HepG2 (cell line): ENCODE results near the gene PCIF1. TPM values are rescaled to one million over a fixed set of nuclear protein-coding genes. Genes with fewer than 3 reads are reported as not detected.

Experiments used
- ATAC-seq: fragments of 200-7000 bp; cut with Tn5 transposase; 3 replicates; pipeline ENCODE4 v1.9.1; 2020; ENCODE audit warnings: mild to moderate bottlenecking, moderate library complexity
- BruUV-seq: library from RNA; stranded (reverse); fragments of 400-500 nt; replicated peaks from 2 replicates; lab custom pipeline; 2021; lab: Mats Ljungman, UMichigan
- CTCF ChIA-PET: fragments of 300-600 bp; formaldehyde crosslinking; extraction: SDS; loops from one replicate; lab custom pipeline; 2021; ENCODE audit warnings: low total read pairs, inconsistent platforms, low intra/inter-chr PET ratio; lab: Yijun Ruan, JAX
- POLR2A ChIA-PET: fragments of 350-600 bp; sonication (Branson Sonifier 250); formaldehyde crosslinking; loops from one replicate; lab custom pipeline; 2020; ENCODE audit warnings: antibody characterized with exemption, inconsistent platforms; lab: Yijun Ruan, JAX
- DNase-seq: peaks from one replicate; pipeline ENCODE4 v3.0.0-alpha.2; 2015; ENCODE audit warnings: low spot score
- FAIRE-seq: peaks from 3 replicates; lab custom pipeline; 2011; peaks lifted over from hg19 to GRCh38; lab: Jason Lieb, UNC
- H2AFZ ChIP-seq: one replicate; pipeline ENCODE4 v1.6.1; 2011; ENCODE audit warnings: low read length, inconsistent platforms
- H3K27ac ChIP-seq: fragments of 300-600 bp; 3 replicates; pipeline ENCODE4 v1.8.0; 2011; ENCODE audit warnings: mixed run types, mild to moderate bottlenecking, mixed read lengths, low read length, inconsistent platforms; ENCODE audit not compliant: insufficient read depth; ENCODE audit errors: extremely low read length
- H3K27me3 ChIP-seq, 2 experiments: fragments of 200-600 bp in 1 of 2; 2 replicates in 1 of 2; 3 replicates in 1 of 2; pipeline versions ENCODE4 v1.6.0 to v1.8.0; 2011; ENCODE audit warnings: low read length in 2 of 2, mild to moderate bottlenecking in 2 of 2, moderate library complexity in 2 of 2, inconsistent platforms in 1 of 2; ENCODE audit not compliant: insufficient read depth in 2 of 2, control insufficient read depth in 1 of 2
- H3K36me3 ChIP-seq, 2 experiments: fragments of 200-600 bp in 1 of 2; replicated peaks in 1 of 2; 2 replicates in 1 of 2; 3 replicates in 1 of 2; pipeline versions ENCODE4 v1.5.1 to v1.8.0; 2011; ENCODE audit warnings: low read length in 2 of 2, inconsistent platforms in 1 of 2; ENCODE audit not compliant: insufficient read depth in 2 of 2, control insufficient read depth in 1 of 2
- H3K4me1 ChIP-seq: 2 replicates; pipeline ENCODE4 v1.5.1; 2012; ENCODE audit warnings: low read length, inconsistent platforms; ENCODE audit not compliant: insufficient read depth
- H3K4me2 ChIP-seq: 2 replicates; pipeline ENCODE4 v1.6.0; 2011; ENCODE audit warnings: low read depth, low read length, inconsistent platforms
- H3K4me3 ChIP-seq, 3 experiments: fragments of 200-600 bp in 1 of 3; sonication (generic), shearing (Covaris generic) in 1 of 3; replicated peaks in 1 of 3; 2 replicates each; pipeline ENCODE4 v1.5.1; 2011 to 2016; ENCODE audit warnings: low read length in 3 of 3, inconsistent platforms in 2 of 3, low read depth in 2 of 3, mild to moderate bottlenecking in 2 of 3, control low read depth in 1 of 3, mixed read lengths in 1 of 3; ENCODE audit not compliant: insufficient read depth in 1 of 3
- H3K79me2 ChIP-seq: one replicate; pipeline ENCODE4 v1.6.1; 2011; ENCODE audit warnings: low read length, inconsistent platforms; ENCODE audit not compliant: insufficient read depth
- H3K9ac ChIP-seq: 2 replicates; pipeline ENCODE4 v1.6.0; 2011; ENCODE audit warnings: mild to moderate bottlenecking, low read depth, low read length, inconsistent platforms; ENCODE audit not compliant: insufficient read depth
- H3K9me3 ChIP-seq: 2 replicates; pipeline ENCODE4 v1.5.1; 2012; ENCODE audit warnings: mild to moderate bottlenecking, low read length
- H4K20me1 ChIP-seq: 2 replicates; pipeline ENCODE4 v1.6.0; 2011; ENCODE audit warnings: inconsistent platforms, mild to moderate bottlenecking, low read length, moderate library complexity; ENCODE audit not compliant: insufficient read depth
- ADNP ChIP-seq: sonication (generic); formaldehyde crosslinking; IDR thresholded peaks from 2 replicates; pipeline ENCODE4 v1.4.0; 2020; ENCODE audit warnings: missing genetic modification reagents
- ATF7 ChIP-seq, 2 experiments: fragments of 450-650 bp in 1 of 2; sonication (generic) in 1 of 2; formaldehyde crosslinking in 1 of 2; IDR thresholded peaks; 2 replicates each; pipeline versions ENCODE4 v1.4.0 to v1.6.1; 2016 to 2020; ENCODE audit warnings: antibody characterized with exemption in 1 of 2, mild to moderate bottlenecking in 1 of 2, missing genetic modification reagents in 1 of 2
- BRCA1 ChIP-seq: sonication (generic); formaldehyde crosslinking; IDR thresholded peaks from 2 replicates; pipeline ENCODE4 v1.4.0; 2020; ENCODE audit warnings: missing genetic modification reagents
- CEBPB ChIP-seq: IDR thresholded peaks from 2 replicates; pipeline ENCODE4 v1.6.1; 2011; ENCODE audit warnings: low read depth, low read length, improper control_type of control experiment, borderline replicate concordance
- DPF2 ChIP-seq: sonication (generic); formaldehyde crosslinking; IDR thresholded peaks from 2 replicates; pipeline ENCODE4 v1.4.0; 2020; ENCODE audit warnings: mild to moderate bottlenecking, low read depth, missing genetic modification reagents, borderline replicate concordance
- EZH2 ChIP-seq: conservative IDR thresholded peaks from 2 replicates; pipeline ENCODE4 v1.6.1; 2012; ENCODE audit warnings: mild to moderate bottlenecking, low read depth, low read length, moderate library complexity
- MAFG ChIP-seq: sonication (generic); formaldehyde crosslinking; IDR thresholded peaks from 2 replicates; pipeline ENCODE4 v1.5.1; 2020; ENCODE audit warnings: mild to moderate bottlenecking, missing genetic modification reagents
- NFE2 ChIP-seq: sonication (generic); formaldehyde crosslinking; IDR thresholded peaks from 2 replicates; pipeline ENCODE4 v1.4.0; 2020; ENCODE audit warnings: missing genetic modification reagents
- PLRG1 ChIP-seq: fragments of 450-650 bp; conservative IDR thresholded peaks from 2 replicates; pipeline ENCODE4 v1.6.1; 2016
- RARA ChIP-seq: IDR thresholded peaks from 2 replicates; pipeline ENCODE4 v1.6.1; 2016; ENCODE audit warnings: missing genetic modification reagents, missing compliant biosample characterization
- SIN3A ChIP-seq: IDR thresholded peaks from 2 replicates; pipeline ENCODE4 v1.6.1; 2011; ENCODE audit warnings: low read depth, mild to moderate bottlenecking, control low read depth, low read length, borderline replicate concordance
- SMAD3 ChIP-seq: sonication (generic); formaldehyde crosslinking; IDR thresholded peaks from 2 replicates; pipeline ENCODE4 v1.4.0; 2020; ENCODE audit warnings: missing genetic modification reagents
- SMC3 ChIP-seq: IDR thresholded peaks from 2 replicates; pipeline ENCODE4 v1.6.1; 2011; ENCODE audit warnings: low read length, improper control_type of control experiment
- SRF ChIP-seq: IDR thresholded peaks from 2 replicates; pipeline ENCODE4 v1.6.1; 2011; ENCODE audit warnings: mild to moderate bottlenecking, low read depth, low read length, moderate library complexity
- SRSF4 ChIP-seq: fragments of 200-400 bp; formaldehyde crosslinking; IDR thresholded peaks from one replicate; pipeline ENCODE4 v1.6.1; 2018; ENCODE audit warnings: mild to moderate bottlenecking, low read depth, low read length, moderate library complexity; ENCODE audit not compliant: poor library complexity, severe bottlenecking
- TMF1 ChIP-seq: sonication (generic); formaldehyde crosslinking; IDR thresholded peaks from 2 replicates; pipeline ENCODE4 v1.8.1; 2022; ENCODE audit warnings: low read depth, missing genetic modification reagents
- ZBTB7B ChIP-seq: sonication (generic); formaldehyde crosslinking; IDR thresholded peaks from 2 replicates; pipeline ENCODE4 v1.4.0; 2020; ENCODE audit warnings: missing genetic modification reagents
- ZMYM3 ChIP-seq: sonication (generic); formaldehyde crosslinking; IDR thresholded peaks from 2 replicates; pipeline ENCODE4 v1.5.1; 2020; ENCODE audit warnings: mild to moderate bottlenecking, missing genetic modification reagents
- ZNF251 ChIP-seq: sonication (generic); formaldehyde crosslinking; IDR thresholded peaks from 2 replicates; pipeline ENCODE4 v1.9.0; 2021; ENCODE audit warnings: mild to moderate bottlenecking, missing genetic modification reagents
- ZNF292 ChIP-seq: sonication (generic); formaldehyde crosslinking; IDR thresholded peaks from 2 replicates; pipeline ENCODE4 v1.8.1; 2022; ENCODE audit warnings: mild to moderate bottlenecking, low read depth, missing genetic modification reagents, borderline replicate concordance
- ZNF317 ChIP-seq: sonication (generic); formaldehyde crosslinking; IDR thresholded peaks from 2 replicates; pipeline ENCODE4 v1.5.0; 2020; ENCODE audit warnings: mild to moderate bottlenecking, missing genetic modification reagents
- ZNF513 ChIP-seq: sonication (generic); formaldehyde crosslinking; conservative IDR thresholded peaks from 2 replicates; pipeline ENCODE4 v1.5.0; 2020; ENCODE audit warnings: missing genetic modification reagents
- ZNF547 ChIP-seq: sonication (generic); formaldehyde crosslinking; IDR thresholded peaks from 2 replicates; pipeline ENCODE4 v1.5.1; 2020; ENCODE audit warnings: mild to moderate bottlenecking, missing genetic modification reagents
- ZNF572 ChIP-seq: sonication (generic); formaldehyde crosslinking; IDR thresholded peaks from 2 replicates; pipeline ENCODE4 v1.5.1; 2020; ENCODE audit warnings: mild to moderate bottlenecking, missing genetic modification reagents
- ZNF724P ChIP-seq: sonication (generic); formaldehyde crosslinking; IDR thresholded peaks from 2 replicates; pipeline ENCODE4 v1.8.0; 2022; ENCODE audit warnings: missing genetic modification reagents, borderline replicate concordance
- ZNF788 ChIP-seq: sonication (generic); formaldehyde crosslinking; IDR thresholded peaks from 2 replicates; pipeline ENCODE4 v1.5.0; 2020; ENCODE audit warnings: mild to moderate bottlenecking, missing genetic modification reagents, borderline replicate concordance
- WGBS: methylation state at CpG from one replicate; pipeline ENCODE4 v1.1.6; 2017; ENCODE audit warnings: low lambda C conversion rate; 5-methylcytosine and 5-hydroxymethylcytosine counted together
- in situ Hi-C: cut with HindIII; loops from 2 replicates; pipeline ENCODE4 v1.10.0; 2017; ENCODE audit warnings: low pct_unique_long_range_greater_than_20kb; ENCODE audit not compliant: extremely low pct_ligation_motif_present
- intact Hi-C: fragments of 100-400 bp; cut with micrococcal nuclease; formaldehyde crosslinking; loops from one replicate; pipeline ENCODE4 v1.10.0; 2022; ENCODE audit not compliant: unreplicated experiment
- polyA plus RNA-seq, 8 experiments: library from polyadenylated mRNA; depleted of rRNA in 3 of 8; stranded (reverse) in 7 of 8; unstranded in 1 of 8; fragments of >200 nt; fragmentation: Illumina TruSeq in 4 of 8; extraction: Trizol in 4 of 8; gene quantifications; 2 replicates each; pipeline versions ENCODE4 v1.2.1 to v1.2.3, GENCODE V29; 2011 to 2016; ENCODE audit warnings: low read depth in 4 of 8, missing spikeins in 1 of 8, mixed read lengths in 1 of 8; ENCODE audit not compliant: insufficient read depth in 1 of 8
- total RNA-seq, 5 experiments: library from RNA; depleted of rRNA; stranded (reverse); fragments of >200 nt; fragmentation: Illumina TruSeq; extraction: Trizol; gene quantifications; 2 replicates each; pipeline ENCODE4 v1.2.3, GENCODE V29; 2016; ENCODE audit warnings: low read depth in 1 of 5
- TF ChIP-seq, protein P1 (sequence below): sonication (generic); formaldehyde crosslinking; IDR thresholded peaks from 2 replicates; pipeline ENCODE4 v1.4.0; 2020; ENCODE audit warnings: mild to moderate bottlenecking, missing genetic modification reagents

PCIF1 gene
- total and polyA plus RNA-seq, 2 of the 13 experiments (the other 11 are each of a cell fraction or from before 2014, with no cell fraction given): 20.9 to 24.4 TPM

DNA sequence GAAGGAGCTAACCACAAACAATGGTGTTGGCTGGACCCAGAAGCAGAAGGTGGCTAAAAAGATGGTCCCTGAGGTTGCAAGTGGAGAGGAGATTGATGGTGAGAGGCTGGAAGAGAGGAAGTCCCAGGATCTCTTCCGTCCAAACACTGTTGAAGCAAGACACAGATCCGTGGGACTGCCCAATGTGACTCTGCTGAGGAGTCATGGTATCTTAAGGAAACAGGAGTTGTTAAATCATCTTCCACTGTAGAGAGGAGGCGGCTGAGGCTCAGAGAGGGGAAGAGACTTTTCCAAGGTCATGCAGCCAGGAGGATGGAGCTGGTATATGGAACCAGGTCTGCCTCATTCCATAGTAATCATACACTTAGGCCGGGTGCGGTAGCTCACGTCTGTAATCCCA, 41.6 kb downstream of the PCIF1 start:
- peaks cover 0 to 8% of the 10 kb centered on the region in 2 experiments; a peak in 1 of 5 replicates for H3K27me3 ChIP-seq
- BruUV-seq: no TSS peak
- no peaks in the 10 kb centered on the region for H4K20me1 ChIP-seq
- peaks cover 4% of the 10 kb centered on the region for H3K79me2 ChIP-seq
- in situ Hi-C loops: no loop called here
- no peak overlapping the region for H3K4me2 ChIP-seq
- no peaks in the 10 kb centered on the region for H3K36me3 ChIP-seq
- H2AFZ ChIP-seq: peak overlapping the region; percentile 43
- FAIRE-seq: no peak
- no peak for ATAC-seq
- intact Hi-C loops: no loop called here
- whole genome bisulfite sequencing: 40% methylated on average over 6 of the region's 6 CpGs
- DNase-seq: no peak
- ChIA-PET POLR2A (interaction anchor here (1.3 kb wide), 1 partner anchor 41 kb away, joined by 3 read pairs; no protein-coding TSS in a partner anchor), CTCF (no interaction called here)
- no peak overlapping the region for H3K27ac ChIP-seq
- H3K9me3 ChIP-seq: no peaks in the 10 kb centered on the region
- H3K9ac ChIP-seq: no peak overlapping the region
- peaks cover 8% of the 10 kb centered on the region for H3K4me1 ChIP-seq
- H3K4me3 ChIP-seq: no peak overlapping the region
- TF ChIP-seq SRSF4 (no peak), ZNF317 (CRISPR knock-in tag) (no peak), ATF7 (IDR thresholded peaks at IDR 0.05) (no peak), ATF7 (CRISPR knock-in tag; IDR thresholded peaks at IDR 0.05) (0 out of 2 replicates have a peak, but pooled peaks have one; percentile 4), RARA (CRISPR knock-in tag) (no peak), ZNF513 (CRISPR knock-in tag) (no peak), CEBPB (no peak), ZNF251 (CRISPR knock-in tag) (no peak), SMAD3 (CRISPR knock-in tag) (no peak), ZMYM3 (peak; percentile 46; the same call in 1 of the 2 replicates), ZNF788 (CRISPR knock-in tag) (no peak), ZNF547 (CRISPR knock-in tag) (no peak), ZNF292 (no peak), BRCA1 (CRISPR knock-in tag) (no peak), DPF2 (CRISPR knock-in tag) (no peak), SIN3A (no peak), EZH2 (no peak), ZNF724P (CRISPR knock-in tag) (no peak), MAFG (peak; percentile 14; the same call in 1 of the 2 replicates), PLRG1 (no peak), ZBTB7B (CRISPR knock-in tag) (no peak), NFE2 (CRISPR knock-in tag) (no peak), SMC3 (no peak), SRF (no peak), TMF1 (CRISPR knock-in tag) (no peak), ADNP (CRISPR knock-in tag) (no peak), ZNF572 (peak; percentile 69; the same call in 1 of the 2 replicates)
- TF ChIP-seq, protein P1, sequence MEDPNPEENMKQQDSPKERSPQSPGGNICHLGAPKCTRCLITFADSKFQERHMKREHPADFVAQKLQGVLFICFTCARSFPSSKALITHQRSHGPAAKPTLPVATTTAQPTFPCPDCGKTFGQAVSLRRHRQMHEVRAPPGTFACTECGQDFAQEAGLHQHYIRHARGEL: no peak
